ENCODE measurements around the gene AP3S2.

AP3S2 gene

DNA sequence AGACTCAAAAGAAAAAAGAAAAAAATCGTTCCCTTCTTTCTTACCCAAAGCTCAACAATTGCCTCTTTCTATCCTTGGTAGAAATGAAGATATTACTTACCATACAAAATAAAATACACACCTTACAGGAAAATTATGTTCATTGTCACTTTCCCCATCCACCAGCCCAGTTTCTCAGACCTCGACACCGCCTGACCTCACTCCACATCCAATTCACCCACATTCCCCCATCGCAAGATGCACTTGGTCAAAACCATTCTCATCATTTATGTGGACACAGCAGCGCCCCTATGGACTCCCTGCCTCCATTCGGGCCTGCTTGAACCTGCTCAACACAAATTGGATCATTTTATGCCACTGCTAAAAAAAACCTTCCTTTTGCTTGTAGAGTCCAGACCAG is 86.1 kb downstream of the AP3S2 start:
- TF ChIP-seq, protein P1, sequence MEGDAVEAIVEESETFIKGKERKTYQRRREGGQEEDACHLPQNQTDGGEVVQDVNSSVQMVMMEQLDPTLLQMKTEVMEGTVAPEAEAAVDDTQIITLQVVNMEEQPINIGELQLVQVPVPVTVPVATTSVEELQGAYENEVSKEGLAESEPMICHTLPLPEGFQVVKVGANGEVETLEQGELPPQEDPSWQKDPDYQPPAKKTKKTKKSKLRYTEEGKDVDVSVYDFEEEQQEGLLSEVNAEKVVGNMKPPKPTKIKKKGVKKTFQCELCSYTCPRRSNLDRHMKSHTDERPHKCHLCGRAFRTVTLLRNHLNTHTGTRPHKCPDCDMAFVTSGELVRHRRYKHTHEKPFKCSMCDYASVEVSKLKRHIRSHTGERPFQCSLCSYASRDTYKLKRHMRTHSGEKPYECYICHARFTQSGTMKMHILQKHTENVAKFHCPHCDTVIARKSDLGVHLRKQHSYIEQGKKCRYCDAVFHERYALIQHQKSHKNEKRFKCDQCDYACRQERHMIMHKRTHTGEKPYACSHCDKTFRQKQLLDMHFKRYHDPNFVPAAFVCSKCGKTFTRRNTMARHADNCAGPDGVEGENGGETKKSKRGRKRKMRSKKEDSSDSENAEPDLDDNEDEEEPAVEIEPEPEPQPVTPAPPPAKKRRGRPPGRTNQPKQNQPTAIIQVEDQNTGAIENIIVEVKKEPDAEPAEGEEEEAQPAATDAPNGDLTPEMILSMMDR (IDR thresholded peaks at IDR 0.05), result no peak
- no peak overlapping the region for H3K4me3 ChIP-seq
- no peak for DNase-seq (ENCODE audit: low spot score)
- no peak overlapping the region for H3K27ac ChIP-seq

DNA sequence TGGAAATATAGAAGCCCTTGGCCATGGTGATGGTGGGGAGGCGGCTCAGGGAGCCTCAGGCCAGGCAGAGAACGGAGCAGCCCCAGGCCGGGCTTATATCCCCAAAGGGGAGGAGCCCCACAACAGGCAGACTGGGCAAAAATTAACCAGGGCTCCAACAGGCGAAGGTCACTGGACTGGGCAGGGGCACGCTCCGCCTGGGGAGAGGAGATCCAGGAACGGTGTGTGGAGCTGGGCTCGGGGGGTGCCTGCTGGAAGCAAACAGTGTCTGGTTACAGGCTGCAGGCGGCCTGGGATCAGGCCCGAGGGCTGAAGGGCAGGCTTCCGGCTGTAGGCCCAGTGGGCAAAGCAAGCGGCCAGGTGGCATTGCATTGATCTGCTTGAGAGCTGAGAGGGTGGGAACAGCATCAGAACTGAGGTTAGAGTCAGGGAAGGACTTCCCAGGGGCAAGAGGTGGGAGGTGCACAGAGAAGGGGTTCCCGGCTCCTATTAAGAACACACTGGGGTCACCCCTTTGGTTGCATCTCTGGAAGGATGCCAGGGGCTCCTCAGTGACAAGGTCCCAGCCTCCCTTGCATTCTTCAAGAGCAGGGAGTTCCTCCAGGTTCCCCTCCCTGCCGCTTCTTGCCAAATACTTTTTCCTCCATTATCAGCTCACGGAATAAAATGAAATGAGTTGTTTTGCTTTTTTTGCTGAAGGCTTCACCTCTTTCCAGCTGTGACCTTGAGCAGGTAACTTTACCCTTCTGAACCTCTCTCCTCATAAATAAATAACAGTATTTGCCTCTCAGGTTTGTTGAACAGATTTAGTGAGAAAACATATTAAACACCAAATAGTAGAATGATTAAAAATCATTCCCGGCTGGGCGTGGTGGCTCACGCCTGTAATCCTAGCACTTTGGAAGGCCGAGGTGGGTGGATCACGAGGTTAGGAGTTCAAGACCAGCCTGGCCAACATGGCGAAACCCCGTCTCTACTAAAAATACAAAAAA is 86.9 kb downstream of the AP3S2 start:
- TF ChIP-seq, protein P1 (IDR thresholded peaks at IDR 0.05), result no peak
- Histone ChIP-seq H3K27ac (no peak overlapping the region), H3K4me3 (no peak overlapping the region)
- DNase-seq (ENCODE audit: low spot score), result no peak

DNA sequence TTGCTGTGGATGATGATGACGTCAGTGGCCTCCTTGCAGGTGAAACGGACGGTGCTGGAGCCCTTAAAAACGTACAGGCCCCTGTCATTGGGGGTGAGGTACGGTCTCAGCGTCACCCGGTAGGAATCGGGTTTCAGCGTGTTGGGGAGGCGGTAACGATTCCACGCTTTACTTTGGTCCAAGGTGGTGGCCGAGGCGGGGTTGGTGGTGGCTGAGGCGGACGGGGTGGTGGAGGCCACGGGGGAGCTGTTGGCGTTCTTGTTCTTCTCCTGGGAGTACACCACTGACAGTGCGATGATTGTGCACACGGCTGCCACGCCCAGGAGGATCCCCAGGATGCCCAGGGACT is 87.6 kb downstream of the AP3S2 start:
- TF ChIP-seq, protein P1 (IDR thresholded peaks at IDR 0.05), result no peak
- no peak for DNase-seq (ENCODE audit: low spot score)
- Histone ChIP-seq H3K27ac (no peak overlapping the region), H3K4me3 (no peak overlapping the region)

DNA sequence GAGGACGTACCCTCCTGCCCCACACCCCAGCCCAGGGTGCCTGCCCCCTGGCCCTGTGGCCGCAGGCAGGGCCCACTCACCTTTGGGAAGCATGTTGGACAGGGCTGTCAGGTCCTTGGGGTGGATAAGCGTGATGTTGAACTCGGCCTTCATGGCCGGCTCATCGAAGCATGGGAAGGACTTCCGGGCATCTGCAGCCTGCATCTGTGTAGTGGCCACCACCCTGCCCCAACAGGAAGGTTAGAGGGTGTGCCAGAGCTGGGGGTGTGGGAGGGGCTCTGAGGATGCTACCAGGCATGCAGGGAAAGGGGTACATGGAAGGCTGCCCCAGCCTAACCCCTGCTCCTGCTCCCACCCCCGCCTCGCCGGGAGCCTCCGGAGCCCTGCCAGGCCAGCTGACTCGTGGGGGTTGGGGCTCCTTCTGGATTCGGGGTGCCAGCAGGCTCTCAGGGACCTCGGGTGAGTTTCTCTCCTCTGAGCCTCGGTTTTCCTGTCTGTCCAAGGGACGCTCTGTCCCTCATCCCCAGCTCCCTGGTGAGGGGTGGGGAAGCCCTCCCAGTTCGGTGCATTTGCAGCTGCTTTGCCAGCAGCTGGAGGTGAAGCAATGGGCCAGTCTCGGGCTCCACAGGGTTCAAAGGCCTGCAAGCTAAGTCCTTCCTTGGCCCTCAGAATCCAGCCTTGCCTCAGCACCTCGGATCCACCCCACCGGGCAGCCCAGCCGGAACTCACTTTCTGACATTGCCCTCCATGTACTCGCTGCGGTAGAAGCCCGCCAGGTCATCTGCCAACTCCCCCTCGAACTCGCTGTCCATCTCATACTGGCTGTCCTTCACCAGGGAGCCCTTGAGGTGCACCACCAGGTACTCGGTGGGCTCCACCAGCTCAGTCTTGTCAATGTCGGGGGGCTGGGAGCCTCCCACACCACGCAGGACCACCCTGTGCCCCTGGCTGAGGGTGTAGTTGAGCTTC is 88.3 kb downstream of the AP3S2 start:
- TF ChIP-seq, protein P1 (IDR thresholded peaks at IDR 0.05), result no peak
- Histone ChIP-seq H3K27ac (no peak overlapping the region), H3K4me3 (no peak overlapping the region)
- DNase-seq (ENCODE audit: low spot score), result no peak

DNA sequence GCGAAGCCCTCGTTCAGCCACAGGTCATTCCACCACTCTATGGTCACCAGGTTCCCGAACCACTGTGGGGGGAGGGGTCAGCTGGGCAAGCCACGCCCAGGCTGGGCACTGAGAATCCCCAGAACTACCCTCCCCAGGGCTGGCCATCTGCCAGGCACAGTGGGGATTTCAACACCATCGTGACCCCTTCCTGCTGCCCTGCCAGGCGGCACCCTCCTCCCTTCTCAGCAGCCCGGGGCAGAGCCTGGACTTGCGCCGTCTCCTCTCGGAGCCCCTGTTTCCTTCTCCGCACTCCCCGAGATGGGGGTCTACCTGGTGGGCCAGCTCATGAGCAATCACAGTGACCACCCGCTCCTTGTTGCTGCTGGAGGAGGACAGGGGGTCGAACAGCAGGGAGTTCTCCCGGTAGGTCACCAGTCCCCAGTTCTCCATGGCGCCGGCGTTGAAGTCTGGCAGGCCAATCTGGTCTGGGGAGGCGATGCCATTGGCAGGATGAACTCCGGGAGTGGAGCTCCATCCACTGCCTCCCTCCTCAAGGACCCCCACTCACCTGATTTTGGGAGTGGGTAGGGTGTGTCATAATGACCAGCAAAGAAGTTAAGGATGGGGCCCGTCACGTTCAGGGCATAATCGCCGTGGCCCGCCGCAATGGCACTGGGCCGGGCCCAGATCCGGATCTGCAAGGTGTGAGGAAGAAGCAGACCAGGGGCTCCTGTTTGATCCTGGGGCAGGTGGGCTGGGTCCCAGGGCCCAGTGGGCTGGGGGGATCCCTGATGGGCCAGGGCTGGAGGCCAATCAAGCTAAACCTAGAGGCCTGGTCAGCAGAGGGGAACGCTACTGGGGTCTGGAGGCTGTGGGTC is 89.6 kb downstream of the AP3S2 start:
- Histone ChIP-seq H3K27ac (no peak overlapping the region), H3K4me3 (no peak overlapping the region)
- DNase-seq (ENCODE audit: low spot score), result no peak
- TF ChIP-seq, protein P1 (IDR thresholded peaks at IDR 0.05), result no peak

DNA sequence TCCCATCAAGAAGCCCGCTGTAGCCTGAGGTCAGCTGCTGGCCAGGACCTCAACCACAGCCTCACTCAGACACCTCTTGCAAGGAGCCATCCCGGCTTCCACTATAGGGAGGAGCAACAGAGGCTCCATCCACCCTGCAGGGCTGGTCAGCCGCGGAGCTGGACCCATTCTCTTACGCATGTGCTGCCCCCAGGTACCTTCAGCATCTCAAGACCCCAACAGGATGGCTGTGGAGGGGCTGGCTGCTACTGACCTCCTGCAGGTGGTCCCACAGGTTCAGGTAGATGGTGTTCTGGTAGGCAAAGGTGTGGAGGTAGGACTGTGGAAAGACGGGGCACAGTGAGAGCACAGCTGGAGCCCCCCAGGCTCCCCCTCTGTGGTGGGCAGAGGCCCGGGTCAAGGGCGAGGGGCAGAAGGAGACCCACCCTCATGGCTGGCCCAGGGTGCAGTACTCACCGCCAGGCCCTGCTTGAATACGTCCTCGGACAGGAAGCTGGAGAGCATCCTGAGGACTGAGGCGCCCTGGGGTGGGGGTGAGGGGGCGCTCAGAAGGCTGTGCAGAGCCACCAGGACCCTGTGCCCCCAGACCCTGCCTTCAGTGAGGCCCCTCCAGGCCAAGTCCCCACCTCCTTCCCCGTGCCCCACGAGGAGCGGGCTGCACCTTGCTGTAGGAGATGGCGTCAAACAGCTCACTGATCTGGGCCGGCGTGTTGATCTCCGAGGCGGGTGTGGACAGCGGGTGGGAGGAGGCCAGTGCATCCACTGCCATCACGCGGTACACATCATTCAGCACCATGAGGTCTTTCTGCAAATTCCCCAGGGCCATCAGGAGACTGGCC is 90.6 kb downstream of the AP3S2 start:
- TF ChIP-seq, protein P1 (IDR thresholded peaks at IDR 0.05), result no peak
- no peak overlapping the region for H3K4me3 ChIP-seq
- no peak for DNase-seq (ENCODE audit: low spot score)
- no peak overlapping the region for H3K27ac ChIP-seq

Measured in coronary artery (tissue), 2 donors.